H9 (cell line): ENCODE measurements around the gene ABR. TPM values are rescaled to one million over a fixed set of nuclear protein-coding genes. Genes with fewer than 3 reads are reported as not detected.

ENCODE experiments used
- DNase-seq: peaks from one replicate; pipeline ENCODE4 v3.0.0-alpha.2; 2017
- H2AFZ ChIP-seq: one replicate; pipeline ENCODE4 v1.6.1; 2013; ENCODE audit warnings: mild to moderate bottlenecking, low read length, control low read depth, moderate library complexity
- H2AK5ac ChIP-seq: 2 replicates; pipeline ENCODE4 v1.6.1; 2013; ENCODE audit warnings: low read length, control low read depth, mixed read lengths; ENCODE audit not compliant: insufficient read length
- H2BK120ac ChIP-seq: one replicate; pipeline ENCODE4 v1.6.1; 2013; ENCODE audit warnings: low read depth, mild to moderate bottlenecking, low read length, control low read depth, inconsistent platforms; ENCODE audit not compliant: poor library complexity, severe bottlenecking
- H2BK12ac ChIP-seq: 2 replicates; pipeline ENCODE4 v1.6.1; 2013; ENCODE audit warnings: low read length, control low read depth, mixed read lengths, low read depth; ENCODE audit not compliant: insufficient read length
- H2BK15ac ChIP-seq: 2 replicates; pipeline ENCODE4 v1.6.1; 2013; ENCODE audit warnings: low read depth, low read length, control low read depth
- H2BK20ac ChIP-seq: one replicate; pipeline ENCODE4 v1.6.1; 2013; ENCODE audit warnings: low read depth, mild to moderate bottlenecking, low read length, control low read depth, inconsistent platforms; ENCODE audit not compliant: poor library complexity, severe bottlenecking
- H2BK5ac ChIP-seq: 2 replicates; pipeline ENCODE4 v1.6.1; 2013; ENCODE audit warnings: low read length, control low read depth, mixed read lengths; ENCODE audit not compliant: insufficient read length
- H3K14ac ChIP-seq: 2 replicates; pipeline ENCODE4 v1.6.1; 2013; ENCODE audit warnings: low read length, control low read depth; ENCODE audit not compliant: insufficient read depth
- H3K18ac ChIP-seq: 2 replicates; pipeline ENCODE4 v1.6.1; 2013; ENCODE audit warnings: low read depth, mild to moderate bottlenecking, mixed read lengths, low read length, control low read depth; ENCODE audit not compliant: insufficient read length
- H3K23ac ChIP-seq: 2 replicates; pipeline ENCODE4 v1.6.1; 2013; ENCODE audit warnings: low read length, control low read depth, mixed read lengths, low read depth; ENCODE audit not compliant: insufficient read length
- H3K23me2 ChIP-seq: 2 replicates; pipeline ENCODE4 v1.6.1; 2013; ENCODE audit warnings: low read depth, mild to moderate bottlenecking, mixed read lengths, low read length, control low read depth; ENCODE audit not compliant: insufficient read length, poor library complexity, severe bottlenecking
- H3K27ac ChIP-seq: 2 replicates; pipeline ENCODE4 v1.5.1; 2013; ENCODE audit warnings: low read length, control low read depth, mixed read lengths, low read depth; ENCODE audit not compliant: insufficient read length
- H3K27me3 ChIP-seq: 2 replicates; pipeline ENCODE4 v1.6.1; 2013; ENCODE audit warnings: low read length, control low read depth, inconsistent platforms; ENCODE audit not compliant: insufficient read depth
- H3K4ac ChIP-seq: 2 replicates; pipeline ENCODE4 v1.6.1; 2013; ENCODE audit warnings: low read depth, mild to moderate bottlenecking, control low read depth, inconsistent platforms, low read length, moderate library complexity
- H3K4me1 ChIP-seq: 2 replicates; pipeline ENCODE4 v1.6.1; 2013; ENCODE audit warnings: low read length, control low read depth, inconsistent platforms; ENCODE audit not compliant: insufficient read depth
- H3K4me2 ChIP-seq: 2 replicates; pipeline ENCODE4 v1.6.1; 2013; ENCODE audit warnings: low read length, control low read depth, mixed read lengths; ENCODE audit not compliant: insufficient read length, insufficient read depth
- H3K56ac ChIP-seq: 2 replicates; pipeline ENCODE4 v1.6.1; 2013; ENCODE audit warnings: low read depth, mild to moderate bottlenecking, mixed read lengths, low read length, control low read depth; ENCODE audit not compliant: insufficient read length
- H3K79me1 ChIP-seq: 2 replicates; pipeline ENCODE4 v1.6.1; 2013; ENCODE audit warnings: low read depth, mild to moderate bottlenecking, moderate library complexity, low read length, control low read depth, inconsistent platforms; ENCODE audit not compliant: insufficient read depth, poor library complexity, severe bottlenecking
- H3K79me2 ChIP-seq: 2 replicates; pipeline ENCODE4 v1.6.1; 2013; ENCODE audit warnings: low read length, control low read depth, inconsistent platforms; ENCODE audit not compliant: insufficient read depth
- H3K9ac ChIP-seq: 2 replicates; pipeline ENCODE4 v1.6.1; 2013; ENCODE audit warnings: low read length, control low read depth, mixed read lengths; ENCODE audit not compliant: insufficient read length; ENCODE audit errors: extremely low read depth
- H3K9me3 ChIP-seq: one replicate; pipeline ENCODE4 v1.6.1; 2013; ENCODE audit warnings: low read depth, low read length, inconsistent platforms; ENCODE audit not compliant: control insufficient read depth
- H3T11ph ChIP-seq: one replicate; pipeline ENCODE4 v1.6.1; 2013; ENCODE audit warnings: mild to moderate bottlenecking, low read length, control low read depth, inconsistent platforms
- H4K20me1 ChIP-seq: one replicate; pipeline ENCODE4 v1.6.1; 2013; ENCODE audit not compliant: control insufficient read depth, insufficient read length, insufficient read depth
- H4K5ac ChIP-seq: 2 replicates; pipeline ENCODE4 v1.6.1; 2013; ENCODE audit warnings: low read depth, mild to moderate bottlenecking, mixed read lengths, low read length, control low read depth; ENCODE audit not compliant: insufficient read length
- H4K8ac ChIP-seq: replicated peaks from 2 replicates; pipeline ENCODE4 v1.6.1; 2013; ENCODE audit warnings: low read length, control low read depth, mixed read lengths, low read depth; ENCODE audit not compliant: insufficient read length
- H4K91ac ChIP-seq: 2 replicates; pipeline ENCODE4 v1.6.1; 2013; ENCODE audit warnings: low read depth, mild to moderate bottlenecking, moderate library complexity, mixed read lengths, low read length, control low read depth; ENCODE audit not compliant: insufficient read length
- H3K27ac Mint-ChIP-seq, 3 experiments: 2 replicates in 2 of 3; 3 replicates in 1 of 3; pipeline ENCODE4 v1.8.0; 2020 to 2021; ENCODE audit warnings: mixed read lengths in 3 of 3, mild to moderate bottlenecking in 1 of 3, moderate library complexity in 1 of 3
- H3K27me3 Mint-ChIP-seq: 2 replicates; pipeline ENCODE4 v1.8.0; 2021; ENCODE audit warnings: low read depth, mild to moderate bottlenecking, moderate library complexity, mixed read lengths
- H3K36me3 Mint-ChIP-seq, 3 experiments: 2 replicates in 2 of 3; 3 replicates in 1 of 3; pipeline ENCODE4 v1.8.0; 2020 to 2021; ENCODE audit warnings: low read depth in 3 of 3, mixed read lengths in 3 of 3; ENCODE audit not compliant: insufficient read depth in 1 of 3
- H3K4me1 Mint-ChIP-seq, 2 experiments: 2 replicates each; pipeline ENCODE4 v1.8.0; 2020; ENCODE audit warnings: mixed read lengths in 2 of 2
- H3K4me3 Mint-ChIP-seq, 2 experiments: 2 replicates in 1 of 2; 3 replicates in 1 of 2; pipeline ENCODE4 v1.8.0; 2020 to 2021; ENCODE audit warnings: mild to moderate bottlenecking in 2 of 2, mixed read lengths in 2 of 2, moderate library complexity in 1 of 2
- H3K9me3 Mint-ChIP-seq, 2 experiments: 2 replicates in 1 of 2; 3 replicates in 1 of 2; pipeline ENCODE4 v1.8.0; 2020; ENCODE audit warnings: mild to moderate bottlenecking in 2 of 2, mixed read lengths in 2 of 2, moderate library complexity in 1 of 2
- CTCF ChIP-seq: fragments of 200-600 bp; sonication (generic); conservative IDR thresholded peaks from 3 replicates; pipeline ENCODE4 v1.8.0; 2021; ENCODE audit warnings: antibody characterized with exemption, mild to moderate bottlenecking
- WGBS: extraction: QIAGEN DNeasy Blood & Tissue Kit; methylation state at CpG from one replicate; pipeline ENCODE4 v1.1.7; 2013; ENCODE audit warnings: missing lambda C conversion rate, low lambda C conversion rate, mixed read lengths; ENCODE audit not compliant: insufficient read length; ENCODE audit errors: extremely low coverage; 5-methylcytosine and 5-hydroxymethylcytosine counted together
- total RNA-seq: library from RNA; stranded (reverse); gene quantifications from 2 replicates; pipeline ENCODE4 v1.2.1, GENCODE V29; 2021

ABR gene
- total RNA-seq, 1 experiment from 2014 or later = 34.7 TPM

GRCh38 chr17:1119924-1120323 is 59.9 kb downstream of the ABR start:
- no peak overlapping the region for H3K56ac ChIP-seq
- H3K27me3 ChIP-seq = no peaks in the 10 kb centered on the region
- no peaks in the 10 kb centered on the region for H3K23me2 ChIP-seq
- H2BK12ac ChIP-seq = no peak overlapping the region
- no peak overlapping the region for H3T11ph ChIP-seq
- H2AK5ac ChIP-seq = no peak overlapping the region
- no peak overlapping the region for H3K18ac ChIP-seq
- no peaks in the 10 kb centered on the region; the same call in 1 of the 2 replicates for H3K4me1 ChIP-seq
- DNase-seq = no peak
- H4K5ac ChIP-seq = no peak overlapping the region
- no peak overlapping the region for H2BK120ac ChIP-seq
- H3K4me2 ChIP-seq = no peak overlapping the region
- no peak overlapping the region for H2AFZ ChIP-seq
- H3K9ac ChIP-seq = no peak overlapping the region
- no peak overlapping the region for H3K23ac ChIP-seq
- Mint-ChIP-seq H3K4me3 (no peak overlapping the region), H3K9me3 (peaks cover 3% of the 10 kb centered on the region in 2 experiments; a peak in 4 of 5 replicates), H3K27ac (no peak overlapping the region), H3K27me3 (peaks cover 32% of the 10 kb centered on the region), H3K36me3 (peaks cover 0 to 7% (median 3%) of the 10 kb centered on the region in 3 experiments; a peak in 3 of 7 replicates), H3K4me1 (peaks cover 9 to 28% of the 10 kb centered on the region in 2 experiments)
- no peaks in the 10 kb centered on the region for H3K79me2 ChIP-seq
- no peak overlapping the region for H4K8ac ChIP-seq
- no CpG with 5 or more reads among the region's 8 CpGs for WGBS
- H2BK20ac ChIP-seq = no peak overlapping the region
- H2BK15ac ChIP-seq = no peak overlapping the region
- no peak overlapping the region for H2BK5ac ChIP-seq
- no peak overlapping the region for H3K4ac ChIP-seq
- H3K14ac ChIP-seq = no peak overlapping the region
- H3K79me1 ChIP-seq = no peaks in the 10 kb centered on the region
- no peak for TF ChIP-seq CTCF
- H4K91ac ChIP-seq = no peak overlapping the region
- H3K27ac ChIP-seq = no peak overlapping the region
- no peaks in the 10 kb centered on the region for H3K9me3 ChIP-seq
- H4K20me1 ChIP-seq = no peaks in the 10 kb centered on the region
